ENCODE data around the gene TRPM3. TPM values are rescaled to one million over a fixed set of nuclear protein-coding genes. Genes with fewer than 3 reads are reported as not detected.
A peak's percentile ranks its signal among the peaks of the same experiment; 100 is the strongest.

Gene TRPM3
- total RNA-seq (2022) (not detected in 2 replicates), Bru-seq, nascent RNA (percentile 9 among the genes with signal in this experiment), BruChase-seq, experiment 1, labeled RNA remaining after a 6-hour chase (percentile 18 among the genes with signal in this experiment), BruChase-seq, experiment 2, labeled RNA remaining after a 2-hour chase (percentile 15 among the genes with signal in this experiment)
- long read RNA-seq = 0 reads

- Mint-ChIP-seq H3K4me3 (ENCODE audit: low read depth, unreplicated experiment) (no peak within 1 kb of the TSS), H3K36me3 (ENCODE audit: insufficient read depth, unreplicated experiment) (no peaks in the 10 kb centered on the region), H3K27ac (ENCODE audit: unreplicated experiment) (no peak within 1 kb of the TSS), H3K27me3 (ENCODE audit: unreplicated experiment) (peaks cover 93% of the 10 kb centered on the region), H3K9me3 (ENCODE audit: low read depth, unreplicated experiment) (no peaks in the 10 kb centered on the region), H3K4me1 (ENCODE audit: low read depth, unreplicated experiment) (no peaks in the 10 kb centered on the region)
- CTCF ChIA-PET = no interaction called here
- intact Hi-C loops (cut with micrococcal nuclease; ENCODE audit: unreplicated experiment) = no loop called here
- no TSS peak for BruUV-seq (replicated peaks)
- no peak for TF ChIP-seq CTCF (IDR thresholded peaks at IDR 0.05; ENCODE audit: unreplicated experiment)
- no peak for DNase-seq
Measured at GRCh38 chr9:71121275-71122021, at the start of gene TRPM3. Gene TRPM3 (minus strand): TSS chr9:71121621. CDS start chr9:71121354, 267 bp downstream.

GRCh38 chr9:71168418-71168817 lies 47.0 kb upstream of the TRPM3 start:
- no TSS peak for BruUV-seq (replicated peaks)
- no peak overlapping the region for H3K27ac Mint-ChIP-seq (ENCODE audit: unreplicated experiment)
- no peaks in the 10 kb centered on the region for H3K36me3 Mint-ChIP-seq (ENCODE audit: insufficient read depth, unreplicated experiment)
- H3K9me3 Mint-ChIP-seq (ENCODE audit: low read depth, unreplicated experiment) = peaks cover 3% of the 10 kb centered on the region
- H3K4me3 Mint-ChIP-seq (ENCODE audit: low read depth, unreplicated experiment) = no peak overlapping the region
- intact Hi-C loops (cut with micrococcal nuclease; ENCODE audit: unreplicated experiment) = loop anchor here (10.0 kb wide), 1 partner anchor 64 kb away; no protein-coding TSS in a partner anchor
- CTCF ChIA-PET = no interaction called here
- no peak for DNase-seq
- no peaks in the 10 kb centered on the region for H3K27me3 Mint-ChIP-seq (ENCODE audit: unreplicated experiment)
- TF ChIP-seq CTCF (IDR thresholded peaks at IDR 0.05; ENCODE audit: unreplicated experiment) = no peak
- H3K4me1 Mint-ChIP-seq (ENCODE audit: low read depth, unreplicated experiment) = no peaks in the 10 kb centered on the region

- Mint-ChIP-seq H3K36me3 (ENCODE audit: insufficient read depth, unreplicated experiment) (no peaks in the 10 kb centered on the region), H3K27ac (ENCODE audit: unreplicated experiment) (no peak overlapping the region), H3K9me3 (ENCODE audit: low read depth, unreplicated experiment) (no peaks in the 10 kb centered on the region), H3K4me1 (ENCODE audit: low read depth, unreplicated experiment) (no peaks in the 10 kb centered on the region), H3K27me3 (ENCODE audit: unreplicated experiment) (peaks cover 30% of the 10 kb centered on the region), H3K4me3 (ENCODE audit: low read depth, unreplicated experiment) (no peak overlapping the region)
- no TSS peak for BruUV-seq (replicated peaks)
- no peak for DNase-seq
- intact Hi-C loops (cut with micrococcal nuclease; ENCODE audit: unreplicated experiment) = loop anchor here (10.0 kb wide), 1 partner anchor 57 kb away; no protein-coding TSS in a partner anchor
- no peak for TF ChIP-seq CTCF (IDR thresholded peaks at IDR 0.05; ENCODE audit: unreplicated experiment)
- CTCF ChIA-PET = no interaction called here
Measured at GRCh38 chr9:71162126-71162525, 40.7 kb upstream of the TRPM3 start.

GRCh38 chr9:71157731-71158130 lies 36.3 kb upstream of the TRPM3 start:
- DNase-seq = no peak
- intact Hi-C loops (cut with micrococcal nuclease; ENCODE audit: unreplicated experiment) = no loop called here
- BruUV-seq (replicated peaks) = no TSS peak
- H3K27ac Mint-ChIP-seq (ENCODE audit: unreplicated experiment) = no peak overlapping the region
- TF ChIP-seq CTCF (IDR thresholded peaks at IDR 0.05; ENCODE audit: unreplicated experiment) = no peak
- H3K4me3 Mint-ChIP-seq (ENCODE audit: low read depth, unreplicated experiment) = no peak overlapping the region
- no peaks in the 10 kb centered on the region for H3K9me3 Mint-ChIP-seq (ENCODE audit: low read depth, unreplicated experiment)
- H3K27me3 Mint-ChIP-seq (ENCODE audit: unreplicated experiment) = peaks cover 30% of the 10 kb centered on the region
- no peaks in the 10 kb centered on the region for H3K4me1 Mint-ChIP-seq (ENCODE audit: low read depth, unreplicated experiment)
- CTCF ChIA-PET = no interaction called here
- no peaks in the 10 kb centered on the region for H3K36me3 Mint-ChIP-seq (ENCODE audit: insufficient read depth, unreplicated experiment)
